Measurements from ENCODE around the gene LZTR1. TPM values are rescaled to one million over a fixed set of nuclear protein-coding genes. Genes with fewer than 3 reads are reported as not detected.
A peak's percentile ranks its signal among the peaks of the same experiment; 100 is the strongest.

The LZTR1 gene
- total and polyA plus RNA-seq, 2 experiments from 2014 or later = 9.2 to 39.9 TPM

DNA sequence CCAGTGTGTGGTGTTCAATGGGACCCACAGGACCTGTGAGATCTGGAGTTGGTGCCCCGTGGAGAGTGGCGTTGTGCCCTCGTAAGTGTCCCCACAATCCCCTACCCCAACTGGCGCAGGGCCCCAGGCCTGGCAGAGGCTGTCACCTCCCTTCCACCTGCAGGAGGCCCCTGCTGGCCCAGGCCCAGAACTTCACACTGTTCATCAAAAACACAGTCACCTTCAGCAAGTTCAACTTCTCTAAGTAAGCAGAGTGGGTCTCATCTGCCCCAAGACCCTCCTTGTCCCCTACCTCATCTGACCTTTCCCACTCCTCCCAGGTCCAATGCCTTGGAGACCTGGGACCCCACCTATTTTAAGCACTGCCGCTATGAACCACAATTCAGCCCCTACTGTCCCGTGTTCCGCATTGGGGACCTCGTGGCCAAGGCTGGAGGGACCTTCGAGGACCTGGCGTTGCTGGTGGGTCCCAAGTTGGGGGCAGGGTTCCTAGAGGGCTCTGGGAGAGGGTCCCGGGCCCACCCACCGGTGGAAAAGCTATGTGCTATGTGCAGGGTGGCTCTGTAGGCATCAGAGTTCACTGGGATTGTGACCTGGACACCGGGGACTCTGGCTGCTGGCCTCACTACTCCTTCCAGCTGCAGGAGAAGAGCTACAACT, 41.0 kb downstream of the LZTR1 start:
- no peaks in the 10 kb centered on the region for H3F3A ChIP-seq (replicated peaks; ENCODE audit: low read depth)
- no peaks in the 10 kb centered on the region for H3K36me3 ChIP-seq (ENCODE audit: insufficient read depth)
- H3K27ac ChIP-seq (ENCODE audit: low read depth) = no peak overlapping the region
- no peaks in the 10 kb centered on the region for H3K79me2 ChIP-seq (replicated peaks; ENCODE audit: insufficient read depth)
- no peaks in the 10 kb centered on the region for H3K4me1 ChIP-seq (ENCODE audit: insufficient read depth)
- no peaks in the 10 kb centered on the region for H4K20me1 ChIP-seq (replicated peaks; ENCODE audit: insufficient read depth)
- DNase-seq (ENCODE audit: low spot score) (no peak), ATAC-seq (peak; percentile 28; the same call in 2 of the 3 replicates)
- no peaks in the 10 kb centered on the region for H3K9me2 ChIP-seq (ENCODE audit: insufficient read depth)
- TF ChIP-seq CREB1 (CRISPR knock-in tag; IDR thresholded peaks at IDR 0.05; ENCODE audit: low read depth) = no peak
- TF ChIP-seq, protein P1, sequence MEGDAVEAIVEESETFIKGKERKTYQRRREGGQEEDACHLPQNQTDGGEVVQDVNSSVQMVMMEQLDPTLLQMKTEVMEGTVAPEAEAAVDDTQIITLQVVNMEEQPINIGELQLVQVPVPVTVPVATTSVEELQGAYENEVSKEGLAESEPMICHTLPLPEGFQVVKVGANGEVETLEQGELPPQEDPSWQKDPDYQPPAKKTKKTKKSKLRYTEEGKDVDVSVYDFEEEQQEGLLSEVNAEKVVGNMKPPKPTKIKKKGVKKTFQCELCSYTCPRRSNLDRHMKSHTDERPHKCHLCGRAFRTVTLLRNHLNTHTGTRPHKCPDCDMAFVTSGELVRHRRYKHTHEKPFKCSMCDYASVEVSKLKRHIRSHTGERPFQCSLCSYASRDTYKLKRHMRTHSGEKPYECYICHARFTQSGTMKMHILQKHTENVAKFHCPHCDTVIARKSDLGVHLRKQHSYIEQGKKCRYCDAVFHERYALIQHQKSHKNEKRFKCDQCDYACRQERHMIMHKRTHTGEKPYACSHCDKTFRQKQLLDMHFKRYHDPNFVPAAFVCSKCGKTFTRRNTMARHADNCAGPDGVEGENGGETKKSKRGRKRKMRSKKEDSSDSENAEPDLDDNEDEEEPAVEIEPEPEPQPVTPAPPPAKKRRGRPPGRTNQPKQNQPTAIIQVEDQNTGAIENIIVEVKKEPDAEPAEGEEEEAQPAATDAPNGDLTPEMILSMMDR (conservative IDR thresholded peaks at IDR 0.05; ENCODE audit: low read depth in 2 of 2) = no peak
- no peak for TF ChIP-seq ZNF331 (CRISPR knock-in tag; IDR thresholded peaks at IDR 0.05; ENCODE audit: low read depth)
- no peak for TF ChIP-seq STAT1 (IDR thresholded peaks at IDR 0.05; ENCODE audit: unreplicated experiment)
- TF ChIP-seq NANOG (IDR thresholded peaks at IDR 0.05; ENCODE audit: borderline replicate concordance) = no peak
- TF ChIP-seq, protein P2, sequence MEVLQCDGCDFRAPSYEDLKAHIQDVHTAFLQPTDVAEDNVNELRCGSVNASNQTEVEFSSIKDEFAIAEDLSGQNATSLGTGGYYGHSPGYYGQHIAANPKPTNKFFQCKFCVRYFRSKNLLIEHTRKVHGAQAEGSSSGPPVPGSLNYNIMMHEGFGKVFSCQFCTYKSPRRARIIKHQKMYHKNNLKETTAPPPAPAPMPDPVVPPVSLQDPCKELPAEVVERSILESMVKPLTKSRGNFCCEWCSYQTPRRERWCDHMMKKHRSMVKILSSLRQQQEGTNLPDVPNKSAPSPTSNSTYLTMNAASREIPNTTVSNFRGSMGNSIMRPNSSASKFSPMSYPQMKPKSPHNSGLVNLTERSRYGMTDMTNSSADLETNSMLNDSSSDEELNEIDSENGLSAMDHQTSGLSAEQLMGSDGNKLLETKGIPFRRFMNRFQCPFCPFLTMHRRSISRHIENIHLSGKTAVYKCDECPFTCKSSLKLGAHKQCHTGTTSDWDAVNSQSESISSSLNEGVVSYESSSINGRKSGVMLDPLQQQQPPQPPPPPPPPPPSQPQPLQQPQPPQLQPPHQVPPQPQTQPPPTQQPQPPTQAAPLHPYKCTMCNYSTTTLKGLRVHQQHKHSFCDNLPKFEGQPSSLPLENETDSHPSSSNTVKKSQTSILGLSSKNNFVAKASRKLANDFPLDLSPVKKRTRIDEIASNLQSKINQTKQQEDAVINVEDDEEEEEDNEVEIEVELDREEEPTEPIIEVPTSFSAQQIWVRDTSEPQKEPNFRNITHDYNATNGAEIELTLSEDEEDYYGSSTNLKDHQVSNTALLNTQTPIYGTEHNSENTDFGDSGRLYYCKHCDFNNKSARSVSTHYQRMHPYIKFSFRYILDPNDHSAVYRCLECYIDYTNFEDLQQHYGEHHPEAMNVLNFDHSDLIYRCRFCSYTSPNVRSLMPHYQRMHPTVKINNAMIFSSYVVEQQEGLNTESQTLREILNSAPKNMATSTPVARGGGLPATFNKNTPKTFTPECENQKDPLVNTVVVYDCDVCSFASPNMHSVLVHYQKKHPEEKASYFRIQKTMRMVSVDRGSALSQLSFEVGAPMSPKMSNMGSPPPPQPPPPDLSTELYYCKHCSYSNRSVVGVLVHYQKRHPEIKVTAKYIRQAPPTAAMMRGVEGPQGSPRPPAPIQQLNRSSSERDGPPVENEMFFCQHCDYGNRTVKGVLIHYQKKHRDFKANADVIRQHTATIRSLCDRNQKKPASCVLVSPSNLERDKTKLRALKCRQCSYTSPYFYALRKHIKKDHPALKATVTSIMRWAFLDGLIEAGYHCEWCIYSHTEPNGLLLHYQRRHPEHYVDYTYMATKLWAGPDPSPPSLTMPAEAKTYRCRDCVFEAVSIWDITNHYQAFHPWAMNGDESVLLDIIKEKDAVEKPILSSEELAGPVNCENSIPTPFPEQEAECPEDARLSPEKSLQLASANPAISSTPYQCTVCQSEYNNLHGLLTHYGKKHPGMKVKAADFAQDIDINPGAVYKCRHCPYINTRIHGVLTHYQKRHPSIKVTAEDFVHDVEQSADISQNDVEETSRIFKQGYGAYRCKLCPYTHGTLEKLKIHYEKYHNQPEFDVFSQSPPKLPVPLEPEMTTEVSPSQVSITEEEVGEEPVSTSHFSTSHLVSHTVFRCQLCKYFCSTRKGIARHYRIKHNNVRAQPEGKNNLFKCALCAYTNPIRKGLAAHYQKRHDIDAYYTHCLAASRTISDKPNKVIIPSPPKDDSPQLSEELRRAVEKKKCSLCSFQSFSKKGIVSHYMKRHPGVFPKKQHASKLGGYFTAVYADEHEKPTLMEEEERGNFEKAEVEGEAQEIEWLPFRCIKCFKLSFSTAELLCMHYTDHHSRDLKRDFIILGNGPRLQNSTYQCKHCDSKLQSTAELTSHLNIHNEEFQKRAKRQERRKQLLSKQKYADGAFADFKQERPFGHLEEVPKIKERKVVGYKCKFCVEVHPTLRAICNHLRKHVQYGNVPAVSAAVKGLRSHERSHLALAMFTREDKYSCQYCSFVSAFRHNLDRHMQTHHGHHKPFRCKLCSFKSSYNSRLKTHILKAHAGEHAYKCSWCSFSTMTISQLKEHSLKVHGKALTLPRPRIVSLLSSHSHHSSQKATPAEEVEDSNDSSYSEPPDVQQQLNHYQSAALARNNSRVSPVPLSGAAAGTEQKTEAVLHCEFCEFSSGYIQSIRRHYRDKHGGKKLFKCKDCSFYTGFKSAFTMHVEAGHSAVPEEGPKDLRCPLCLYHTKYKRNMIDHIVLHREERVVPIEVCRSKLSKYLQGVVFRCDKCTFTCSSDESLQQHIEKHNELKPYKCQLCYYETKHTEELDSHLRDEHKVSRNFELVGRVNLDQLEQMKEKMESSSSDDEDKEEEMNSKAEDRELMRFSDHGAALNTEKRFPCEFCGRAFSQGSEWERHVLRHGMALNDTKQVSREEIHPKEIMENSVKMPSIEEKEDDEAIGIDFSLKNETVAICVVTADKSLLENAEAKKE (CRISPR knock-in tag; IDR thresholded peaks at IDR 0.05) = no peak
- TF ChIP-seq ZNF114 (CRISPR knock-in tag; IDR thresholded peaks at IDR 0.05) = no peak
- TF ChIP-seq JUNB (IDR thresholded peaks at IDR 0.05; ENCODE audit: unreplicated experiment) = no peak
- TF ChIP-seq, protein P3, sequence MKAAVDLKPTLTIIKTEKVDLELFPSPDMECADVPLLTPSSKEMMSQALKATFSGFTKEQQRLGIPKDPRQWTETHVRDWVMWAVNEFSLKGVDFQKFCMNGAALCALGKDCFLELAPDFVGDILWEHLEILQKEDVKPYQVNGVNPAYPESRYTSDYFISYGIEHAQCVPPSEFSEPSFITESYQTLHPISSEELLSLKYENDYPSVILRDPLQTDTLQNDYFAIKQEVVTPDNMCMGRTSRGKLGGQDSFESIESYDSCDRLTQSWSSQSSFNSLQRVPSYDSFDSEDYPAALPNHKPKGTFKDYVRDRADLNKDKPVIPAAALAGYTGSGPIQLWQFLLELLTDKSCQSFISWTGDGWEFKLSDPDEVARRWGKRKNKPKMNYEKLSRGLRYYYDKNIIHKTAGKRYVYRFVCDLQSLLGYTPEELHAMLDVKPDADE (IDR thresholded peaks at IDR 0.05) = no peak
- TF ChIP-seq, protein P4, sequence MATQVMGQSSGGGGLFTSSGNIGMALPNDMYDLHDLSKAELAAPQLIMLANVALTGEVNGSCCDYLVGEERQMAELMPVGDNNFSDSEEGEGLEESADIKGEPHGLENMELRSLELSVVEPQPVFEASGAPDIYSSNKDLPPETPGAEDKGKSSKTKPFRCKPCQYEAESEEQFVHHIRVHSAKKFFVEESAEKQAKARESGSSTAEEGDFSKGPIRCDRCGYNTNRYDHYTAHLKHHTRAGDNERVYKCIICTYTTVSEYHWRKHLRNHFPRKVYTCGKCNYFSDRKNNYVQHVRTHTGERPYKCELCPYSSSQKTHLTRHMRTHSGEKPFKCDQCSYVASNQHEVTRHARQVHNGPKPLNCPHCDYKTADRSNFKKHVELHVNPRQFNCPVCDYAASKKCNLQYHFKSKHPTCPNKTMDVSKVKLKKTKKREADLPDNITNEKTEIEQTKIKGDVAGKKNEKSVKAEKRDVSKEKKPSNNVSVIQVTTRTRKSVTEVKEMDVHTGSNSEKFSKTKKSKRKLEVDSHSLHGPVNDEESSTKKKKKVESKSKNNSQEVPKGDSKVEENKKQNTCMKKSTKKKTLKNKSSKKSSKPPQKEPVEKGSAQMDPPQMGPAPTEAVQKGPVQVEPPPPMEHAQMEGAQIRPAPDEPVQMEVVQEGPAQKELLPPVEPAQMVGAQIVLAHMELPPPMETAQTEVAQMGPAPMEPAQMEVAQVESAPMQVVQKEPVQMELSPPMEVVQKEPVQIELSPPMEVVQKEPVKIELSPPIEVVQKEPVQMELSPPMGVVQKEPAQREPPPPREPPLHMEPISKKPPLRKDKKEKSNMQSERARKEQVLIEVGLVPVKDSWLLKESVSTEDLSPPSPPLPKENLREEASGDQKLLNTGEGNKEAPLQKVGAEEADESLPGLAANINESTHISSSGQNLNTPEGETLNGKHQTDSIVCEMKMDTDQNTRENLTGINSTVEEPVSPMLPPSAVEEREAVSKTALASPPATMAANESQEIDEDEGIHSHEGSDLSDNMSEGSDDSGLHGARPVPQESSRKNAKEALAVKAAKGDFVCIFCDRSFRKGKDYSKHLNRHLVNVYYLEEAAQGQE (IDR thresholded peaks at IDR 0.05; ENCODE audit: unreplicated experiment) = no peak
- no peak for TF ChIP-seq POLR2AphosphoS5 (IDR thresholded peaks at IDR 0.05; ENCODE audit: low read depth)
- no peak for TF ChIP-seq EZH2phosphoT487 (IDR thresholded peaks at IDR 0.05; ENCODE audit: unreplicated experiment)
- no peak for TF ChIP-seq EZH2 (IDR thresholded peaks at IDR 0.05; ENCODE audit: low read depth, unreplicated experiment)
- H3K27ac Mint-ChIP-seq = no peak overlapping the region
- no peaks in the 10 kb centered on the region for H3K4me1 Mint-ChIP-seq
- H3K4me3 ChIP-seq = no peak overlapping the region
- H3K4me3 Mint-ChIP-seq = no peak overlapping the region
- H3K36me3 Mint-ChIP-seq (ENCODE audit: low read depth) = no peaks in the 10 kb centered on the region
- no peak overlapping the region for H2AFZ ChIP-seq
- no peaks in the 10 kb centered on the region for H3K27me3 ChIP-seq (ENCODE audit: insufficient read depth)
- peaks cover 2% of the 10 kb centered on the region; the same call in 2 of the 3 replicates for H3K9me3 Mint-ChIP-seq
- H3K27me3 Mint-ChIP-seq (ENCODE audit: insufficient read depth, low read depth, poor library complexity) = peaks cover 1% of the 10 kb centered on the region
- no peak overlapping the region for H3K4me2 ChIP-seq
